GM21619 (cell line): ENCODE results near the gene RRM2.
A peak's percentile ranks its signal among the peaks of the same experiment; 100 is the strongest.
"Not testable (repeated sequence)": the region's sequence is repeated elsewhere in the genome, so short reads cannot be mapped to it uniquely, and the experiment has no call there.

Source experiments
- ATAC-seq: cut with Tn5 transposase; IDR thresholded peaks from one replicate; pipeline ENCODE4 v1.9.1; 2021; ENCODE audit not compliant: unreplicated experiment

The RRM2 gene

GRCh38 chr2:10089565-10090190 lies 32.9 kb upstream of the RRM2 start:
- ATAC-seq, result peak; percentile 41

GRCh38 chr2:10091182-10091888 lies 31.2 kb upstream of the RRM2 start:
- ATAC-seq, result peak; percentile 39

- ATAC-seq, result not testable (repeated sequence)
Measured at GRCh38 chr2:10091889-10092244, 30.7 kb upstream of the RRM2 start.

GRCh38 chr2:10094271-10094814 lies 28.2 kb upstream of the RRM2 start:
- ATAC-seq, result no peak

- no peak for ATAC-seq
Measured at GRCh38 chr2:10095175-10095574, 27.4 kb upstream of the RRM2 start.

GRCh38 chr2:10096641-10097040 lies 25.9 kb upstream of the RRM2 start:
- no peak for ATAC-seq

GRCh38 chr2:10097352-10098148 lies 25.0 kb upstream of the RRM2 start:
- ATAC-seq, result no peak

- ATAC-seq, result no peak
Measured at GRCh38 chr2:10101491-10101890, 21.0 kb upstream of the RRM2 start.

GRCh38 chr2:10103179-10103578 lies 19.4 kb upstream of the RRM2 start:
- ATAC-seq, result no peak

GRCh38 chr2:10104906-10105305 lies 17.6 kb upstream of the RRM2 start:
- ATAC-seq, result not testable (repeated sequence)

- ATAC-seq, result no peak
Measured at GRCh38 chr2:10109311-10109710, 13.2 kb upstream of the RRM2 start.

- ATAC-seq, result no peak
Measured at GRCh38 chr2:10119027-10119325, 3.6 kb upstream of the RRM2 start.

- no peak for ATAC-seq
Measured at GRCh38 chr2:10119601-10120157, 2.9 kb upstream of the RRM2 start.

GRCh38 chr2:10120158-10120876 lies 2.2 kb upstream of the RRM2 start:
- ATAC-seq, result peak; percentile 45

GRCh38 chr2:10120877-10121574 lies 1.5 kb upstream of the RRM2 start:
- ATAC-seq, result no peak

GRCh38 chr2:10123281-10123680 lies 742 bp downstream of the RRM2 start:
- no peak for ATAC-seq

GRCh38 chr2:10124538-10125045 lies 2.1 kb downstream of the RRM2 start:
- ATAC-seq, result no peak

GRCh38 chr2:10125842-10126631 lies 3.5 kb downstream of the RRM2 start:
- no peak for ATAC-seq

- no peak for ATAC-seq
Measured at GRCh38 chr2:10126632-10127026, 4.1 kb downstream of the RRM2 start.
